Prostate gland (tissue), 2 donors: ENCODE measurements around the gene SPRYD7.

Experiments used
- POLR2A ChIP-seq: fragments of 450-650 bp; IDR thresholded peaks from one replicate; pipeline ENCODE4 v1.6.1; 2016; ENCODE audit warnings: antibody characterized with exemption, mild to moderate bottlenecking
- POLR2AphosphoS5 ChIP-seq: sonication (generic); formaldehyde crosslinking; IDR thresholded peaks from one replicate; pipeline ENCODE4 v1.6.1; 2017; ENCODE audit warnings: antibody characterized with exemption
- TF ChIP-seq, protein P1 (sequence below), 4 experiments: fragments of 200-600 bp in 2 of 4; fragments of 450-650 bp in 2 of 4; sonication (generic) in 2 of 4; IDR thresholded peaks; 1 replicate in 3 of 4; 2 replicates in 1 of 4; pipeline ENCODE4 v1.5.1; 2016 to 2019; ENCODE audit warnings: antibody characterized with exemption in 4 of 4, mild to moderate bottlenecking in 2 of 4, moderate library complexity in 2 of 4

DNA sequence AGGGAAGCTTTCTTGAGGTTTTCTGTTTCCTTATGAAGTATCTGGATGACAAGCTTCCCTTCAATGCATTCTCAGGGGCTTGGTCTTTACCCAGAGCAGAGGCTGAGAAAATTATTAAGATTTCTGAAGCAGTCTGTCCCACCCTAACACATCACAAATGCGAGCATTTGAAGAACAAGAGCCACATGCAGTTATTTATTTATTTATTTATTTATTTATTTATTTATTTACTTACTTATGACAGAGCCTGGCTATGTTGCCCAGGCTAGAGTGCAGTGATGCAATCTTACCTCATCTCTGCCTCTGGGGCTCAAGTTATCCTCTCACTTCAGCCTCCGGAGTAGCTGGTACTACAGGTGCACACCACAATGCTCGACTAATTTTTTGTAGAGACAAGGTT, 38.4 kb downstream of the SPRYD7 start:
- TF ChIP-seq, protein P1, sequence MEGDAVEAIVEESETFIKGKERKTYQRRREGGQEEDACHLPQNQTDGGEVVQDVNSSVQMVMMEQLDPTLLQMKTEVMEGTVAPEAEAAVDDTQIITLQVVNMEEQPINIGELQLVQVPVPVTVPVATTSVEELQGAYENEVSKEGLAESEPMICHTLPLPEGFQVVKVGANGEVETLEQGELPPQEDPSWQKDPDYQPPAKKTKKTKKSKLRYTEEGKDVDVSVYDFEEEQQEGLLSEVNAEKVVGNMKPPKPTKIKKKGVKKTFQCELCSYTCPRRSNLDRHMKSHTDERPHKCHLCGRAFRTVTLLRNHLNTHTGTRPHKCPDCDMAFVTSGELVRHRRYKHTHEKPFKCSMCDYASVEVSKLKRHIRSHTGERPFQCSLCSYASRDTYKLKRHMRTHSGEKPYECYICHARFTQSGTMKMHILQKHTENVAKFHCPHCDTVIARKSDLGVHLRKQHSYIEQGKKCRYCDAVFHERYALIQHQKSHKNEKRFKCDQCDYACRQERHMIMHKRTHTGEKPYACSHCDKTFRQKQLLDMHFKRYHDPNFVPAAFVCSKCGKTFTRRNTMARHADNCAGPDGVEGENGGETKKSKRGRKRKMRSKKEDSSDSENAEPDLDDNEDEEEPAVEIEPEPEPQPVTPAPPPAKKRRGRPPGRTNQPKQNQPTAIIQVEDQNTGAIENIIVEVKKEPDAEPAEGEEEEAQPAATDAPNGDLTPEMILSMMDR (IDR thresholded peaks at IDR 0.05) = no peak
- TF ChIP-seq POLR2A (no peak), POLR2AphosphoS5 (no peak)
